ENCODE measurements around the gene ATP1B4. TPM values are rescaled to one million over a fixed set of nuclear protein-coding genes. Genes with fewer than 3 reads are reported as not detected.
"Not testable (repeated sequence)": the region's sequence is repeated elsewhere in the genome, so short reads cannot be mapped to it uniquely, and the experiment has no call there.

The ATP1B4 gene
- total RNA-seq, 1 experiment from 2014 or later = not detected

- intact Hi-C loops (cut with micrococcal nuclease; ENCODE audit: unreplicated experiment) = no loop called here
- no TSS peak for BruUV-seq (replicated peaks)
- Mint-ChIP-seq H3K4me1 (ENCODE audit: low read depth, unreplicated experiment) (no peaks in the 10 kb centered on the region), H3K36me3 (ENCODE audit: insufficient read depth, unreplicated experiment) (no peaks in the 10 kb centered on the region), H3K27me3 (ENCODE audit: unreplicated experiment) (no peaks in the 10 kb centered on the region), H3K27ac (ENCODE audit: unreplicated experiment) (no peak overlapping the region), H3K4me3 (ENCODE audit: low read depth, unreplicated experiment) (no peak overlapping the region), H3K9me3 (ENCODE audit: low read depth, unreplicated experiment) (peaks cover 4% of the 10 kb centered on the region)
- CTCF ChIA-PET = no interaction called here
- TF ChIP-seq CTCF (IDR thresholded peaks at IDR 0.05; ENCODE audit: unreplicated experiment) = no peak
- DNase-seq = no peak
Measured at GRCh38 chrX:120334603-120335002, 27.3 kb upstream of the ATP1B4 start.

- no TSS peak for BruUV-seq (replicated peaks)
- no peaks in the 10 kb centered on the region for H3K4me1 Mint-ChIP-seq (ENCODE audit: low read depth, unreplicated experiment)
- no peaks in the 10 kb centered on the region for H3K36me3 Mint-ChIP-seq (ENCODE audit: insufficient read depth, unreplicated experiment)
- intact Hi-C loops (cut with micrococcal nuclease; ENCODE audit: unreplicated experiment) = no loop called here
- H3K9me3 Mint-ChIP-seq (ENCODE audit: low read depth, unreplicated experiment) = peaks cover 4% of the 10 kb centered on the region
- no peak for DNase-seq
- no peak for TF ChIP-seq CTCF (IDR thresholded peaks at IDR 0.05; ENCODE audit: unreplicated experiment)
- H3K4me3 Mint-ChIP-seq (ENCODE audit: low read depth, unreplicated experiment) = no peak overlapping the region
- H3K27me3 Mint-ChIP-seq (ENCODE audit: unreplicated experiment) = no peaks in the 10 kb centered on the region
- no peak overlapping the region for H3K27ac Mint-ChIP-seq (ENCODE audit: unreplicated experiment)
- CTCF ChIA-PET = no interaction called here
Measured at GRCh38 chrX:120335289-120335688, 26.6 kb upstream of the ATP1B4 start.

- TF ChIP-seq CTCF (IDR thresholded peaks at IDR 0.05; ENCODE audit: unreplicated experiment) = no peak
- Mint-ChIP-seq H3K36me3 (ENCODE audit: insufficient read depth, unreplicated experiment) (no peaks in the 10 kb centered on the region), H3K27me3 (ENCODE audit: unreplicated experiment) (peaks cover 15% of the 10 kb centered on the region), H3K4me1 (ENCODE audit: low read depth, unreplicated experiment) (no peaks in the 10 kb centered on the region), H3K9me3 (ENCODE audit: low read depth, unreplicated experiment) (peaks cover 4% of the 10 kb centered on the region), H3K27ac (ENCODE audit: unreplicated experiment) (no peak overlapping the region), H3K4me3 (ENCODE audit: low read depth, unreplicated experiment) (no peak overlapping the region)
- DNase-seq = no peak
- CTCF ChIA-PET = no interaction called here
- intact Hi-C loops (cut with micrococcal nuclease; ENCODE audit: unreplicated experiment) = no loop called here
- no TSS peak for BruUV-seq (replicated peaks)
Measured at GRCh38 chrX:120336899-120337298, 25.0 kb upstream of the ATP1B4 start.

- H3K27me3 Mint-ChIP-seq (ENCODE audit: unreplicated experiment) = peaks cover 61% of the 10 kb centered on the region
- not testable (repeated sequence) for H3K36me3 Mint-ChIP-seq (ENCODE audit: insufficient read depth, unreplicated experiment)
Measured at GRCh38 chrX:120344566-120344965, 17.3 kb upstream of the ATP1B4 start.

GRCh38 chrX:120350450-120351138 lies 11.3 kb upstream of the ATP1B4 start:
- no TSS peak for BruUV-seq (replicated peaks)
- intact Hi-C loops (cut with micrococcal nuclease; ENCODE audit: unreplicated experiment) = no loop called here
- no peaks in the 10 kb centered on the region for H3K4me1 Mint-ChIP-seq (ENCODE audit: low read depth, unreplicated experiment)
- CTCF ChIA-PET = no interaction called here
- H3K27ac Mint-ChIP-seq (ENCODE audit: unreplicated experiment) = no peak overlapping the region
- no peak for DNase-seq
- no peak overlapping the region for H3K4me3 Mint-ChIP-seq (ENCODE audit: low read depth, unreplicated experiment)
- no peaks in the 10 kb centered on the region for H3K36me3 Mint-ChIP-seq (ENCODE audit: insufficient read depth, unreplicated experiment)
- peaks cover 51% of the 10 kb centered on the region for H3K27me3 Mint-ChIP-seq (ENCODE audit: unreplicated experiment)
- H3K9me3 Mint-ChIP-seq (ENCODE audit: low read depth, unreplicated experiment) = no peaks in the 10 kb centered on the region
- no peak for TF ChIP-seq CTCF (IDR thresholded peaks at IDR 0.05; ENCODE audit: unreplicated experiment)

More at GRCh38 chrX:120344566-120344965, 17.3 kb upstream of the ATP1B4 start:
- intact Hi-C loops (cut with micrococcal nuclease; ENCODE audit: unreplicated experiment); CTCF ChIA-PET; H3K4me3 Mint-ChIP-seq (ENCODE audit: low read depth, unreplicated experiment); H3K9me3 Mint-ChIP-seq (ENCODE audit: low read depth, unreplicated experiment); H3K4me1 Mint-ChIP-seq (ENCODE audit: low read depth, unreplicated experiment); H3K27ac Mint-ChIP-seq (ENCODE audit: unreplicated experiment); DNase-seq; BruUV-seq (replicated peaks): not testable (repeated sequence)

All from Calu3 (cell line).